Coronary artery (tissue), 2 donors: ENCODE data around the gene DNAH8.

ENCODE experiments used
- DNase-seq: peaks from one replicate; pipeline ENCODE4 v3.0.0-alpha.2; 2017; ENCODE audit warnings: low spot score
- H3K27ac ChIP-seq, 2 donors: fragments of 200-600 bp; sonication (generic); one replicate each; pipeline ENCODE4 v1.5.1; 2016 to 2019
- H3K4me3 ChIP-seq: fragments of 200-600 bp; sonication (generic); 2 replicates; pipeline ENCODE4 v1.5.1; 2016; ENCODE audit warnings: mild to moderate bottlenecking, moderate library complexity
- CTCF ChIP-seq: fragments of 200-600 bp; sonication (generic); IDR thresholded peaks from one replicate; pipeline ENCODE4 v1.5.1; 2019; ENCODE audit warnings: antibody characterized with exemption

The DNAH8 gene

GRCh38 chr6:38679668-38680067, 35.4 kb upstream of the DNAH8 start:
- TF ChIP-seq CTCF: no peak
- Histone ChIP-seq H3K27ac (no peak overlapping the region), H3K4me3 (no peak overlapping the region)
- DNase-seq: no peak

GRCh38 chr6:38681850-38682249, 33.3 kb upstream of the DNAH8 start:
- no peak for TF ChIP-seq CTCF
- Histone ChIP-seq H3K4me3 (no peak overlapping the region), H3K27ac (no peak overlapping the region)
- DNase-seq: no peak

GRCh38 chr6:38684237-38684636, 30.9 kb upstream of the DNAH8 start:
- no peak for DNase-seq
- Histone ChIP-seq H3K27ac (no peak overlapping the region), H3K4me3 (no peak overlapping the region)
- no peak for TF ChIP-seq CTCF

GRCh38 chr6:38684904-38685303, 30.2 kb upstream of the DNAH8 start:
- Histone ChIP-seq H3K4me3 (no peak overlapping the region), H3K27ac (no peak overlapping the region)
- TF ChIP-seq CTCF: no peak
- DNase-seq: no peak

- TF ChIP-seq CTCF: no peak
- H3K4me3 ChIP-seq: no peak overlapping the region
- no peak for DNase-seq
- H3K27ac ChIP-seq: no peak overlapping the region
These were observed 28.7 kb upstream of the DNAH8 start for GRCh38 chr6:38686270-38687042.

GRCh38 chr6:38687043-38687353, 28.1 kb upstream of the DNAH8 start:
- no peak for DNase-seq
- TF ChIP-seq CTCF: no peak
- no peak overlapping the region for H3K4me3 ChIP-seq
- no peak overlapping the region for H3K27ac ChIP-seq

GRCh38 chr6:38687549-38687948, 27.6 kb upstream of the DNAH8 start:
- TF ChIP-seq CTCF: no peak
- DNase-seq: no peak
- Histone ChIP-seq H3K27ac (no peak overlapping the region), H3K4me3 (no peak overlapping the region)
